CD4-positive, alpha-beta T cell treated with Interleukin-10 for 1 hour (primary cell): Measurements from ENCODE around the gene PDZD7.

Source experiments
- DNase-seq: peaks from one replicate; pipeline ENCODE4 v3.0.0-alpha.2; 2020

The PDZD7 gene

DNA sequence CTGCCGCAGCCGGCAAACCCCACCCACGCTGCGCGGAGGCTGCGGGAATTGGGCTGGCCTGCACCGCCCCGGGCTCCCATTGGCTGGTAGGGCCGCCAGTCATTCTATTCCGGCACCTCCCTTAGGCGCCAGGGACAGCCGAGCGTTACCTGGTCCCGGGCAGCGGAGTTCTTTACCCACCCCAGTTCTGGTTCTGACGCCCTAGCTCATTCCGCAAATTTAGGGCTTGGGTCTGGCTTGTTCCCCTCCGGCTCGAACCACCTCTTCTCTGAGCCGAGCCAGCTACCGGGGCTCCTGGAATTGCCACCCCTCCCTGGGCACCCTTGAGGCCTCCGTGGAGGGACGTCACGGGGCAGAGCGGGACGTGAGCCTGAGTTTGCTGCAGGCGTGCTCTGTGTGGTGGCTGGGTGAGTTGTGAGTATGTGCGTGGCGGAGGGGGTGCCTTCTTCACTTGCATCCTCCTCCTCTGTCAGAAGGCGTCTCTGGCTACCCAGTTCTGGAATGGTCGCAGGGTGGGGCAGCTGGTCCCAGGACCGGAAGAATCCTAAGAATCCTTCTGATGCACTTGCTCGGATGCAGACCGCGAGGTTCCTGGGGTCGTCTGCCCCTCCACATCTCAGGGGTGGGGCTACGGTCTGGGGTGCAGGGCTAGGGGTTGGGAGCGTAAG, at the start of gene PDZD7, which contains the start of gene SFXN3:
PDZD7 (minus strand) TSS at position 2 of the 668 bp plus-strand sequence. CDS start 910 bp downstream, outside the sequence.
SFXN3 (plus strand) TSS at position 107 of the 668 bp plus-strand sequence. CDS start 3,461 bp downstream, outside the sequence.
- peak; percentile 96 for DNase-seq

DNA sequence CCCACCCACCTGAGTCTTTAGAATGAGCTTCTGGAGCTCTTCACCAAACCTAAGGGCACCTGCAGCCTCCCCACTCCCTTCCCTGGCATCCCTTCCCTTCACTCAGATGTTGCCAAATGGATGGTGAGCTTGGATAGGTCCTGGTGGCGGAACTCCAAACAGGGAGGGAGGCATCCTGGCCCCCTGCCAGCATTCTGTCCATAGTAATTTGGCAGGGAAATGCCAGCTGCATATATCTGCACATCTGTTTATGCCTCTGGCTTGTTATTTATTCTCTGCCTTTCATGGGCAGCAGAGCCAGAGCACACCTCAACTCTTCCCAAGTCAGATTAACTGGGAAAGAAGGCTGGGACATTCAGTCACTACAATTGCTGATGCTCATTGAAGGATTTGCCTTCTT, 48.9 kb upstream of the PDZD7 start:
- DNase-seq, result no peak

DNA sequence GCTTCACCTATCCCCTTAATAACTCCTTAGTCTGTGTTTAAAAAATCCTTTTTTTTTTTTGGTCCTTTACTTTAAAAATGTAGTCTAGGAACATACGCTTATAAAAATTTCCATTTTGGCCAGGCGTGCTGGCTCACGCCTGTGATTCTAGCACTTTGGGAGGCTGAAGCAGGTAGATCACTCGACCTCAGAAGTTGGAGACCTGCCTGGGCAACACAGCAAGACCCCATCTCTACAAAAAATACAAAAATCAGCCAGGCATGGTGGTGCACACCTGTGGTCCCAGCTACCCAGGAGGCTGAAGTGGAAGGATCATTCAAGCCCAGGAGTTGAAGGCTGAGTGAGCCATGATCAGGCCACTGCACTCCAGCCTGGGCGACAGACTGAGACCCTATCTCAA, 45.7 kb upstream of the PDZD7 start:
- DNase-seq, result no peak

DNA sequence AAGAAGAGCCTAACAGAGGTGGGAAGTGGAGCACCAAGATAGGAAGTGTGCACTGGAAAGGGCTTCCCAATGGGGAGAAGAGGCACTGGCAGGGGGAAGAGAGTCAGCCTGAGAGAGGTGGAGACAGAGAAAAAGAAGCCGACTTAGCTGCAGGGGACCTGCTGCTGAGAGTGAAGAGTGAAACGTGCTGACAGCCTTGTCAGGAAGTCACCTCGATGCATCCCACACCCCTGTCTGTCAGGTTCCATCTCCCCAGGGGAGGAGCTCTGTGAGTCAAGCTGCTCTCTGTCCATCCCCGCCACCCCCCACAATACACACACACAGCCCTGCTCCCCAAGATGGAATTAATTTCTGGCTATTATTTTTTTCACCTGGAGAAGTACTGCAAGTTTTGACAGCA, 44.8 kb upstream of the PDZD7 start:
- DNase-seq, result no peak

DNA sequence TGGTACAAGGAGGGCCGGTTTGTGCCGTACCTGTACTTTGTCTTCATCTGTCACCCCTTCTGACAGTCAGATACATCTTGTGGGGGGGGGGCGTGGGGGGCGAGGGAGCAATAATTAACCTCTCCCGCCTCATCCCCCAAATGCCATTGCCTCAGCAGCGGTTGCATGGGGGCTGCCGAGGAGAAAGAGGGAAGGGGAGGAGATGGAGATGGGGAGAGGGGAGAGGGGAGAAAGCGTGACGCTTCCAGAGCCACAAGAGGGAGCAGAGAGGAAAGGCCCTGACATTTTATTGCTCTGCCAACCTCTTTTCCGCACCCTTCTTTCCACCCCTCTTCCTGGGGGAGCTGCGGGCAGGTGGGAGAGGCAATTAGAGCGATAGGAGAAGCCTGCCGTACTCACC, 42.7 kb upstream of the PDZD7 start:
- no peak for DNase-seq

DNA sequence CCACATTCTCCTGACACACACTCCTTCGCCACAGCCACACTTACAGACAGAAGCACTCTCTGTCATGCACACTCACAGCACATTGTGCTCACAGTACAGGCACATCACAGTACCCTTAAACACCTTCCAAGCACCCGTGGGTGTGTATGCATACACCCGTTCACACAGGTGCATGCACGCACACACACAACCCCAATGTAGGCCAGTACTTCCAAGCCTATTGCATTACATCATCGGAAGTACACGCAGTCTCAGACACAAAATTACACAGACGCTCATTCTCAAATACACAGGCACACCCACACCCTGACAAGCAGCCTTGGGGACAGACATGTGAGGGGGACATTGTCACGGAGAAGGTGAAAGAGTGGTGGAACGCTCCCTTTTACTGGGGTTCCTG, 42.0 kb upstream of the PDZD7 start:
- no peak for DNase-seq

DNA sequence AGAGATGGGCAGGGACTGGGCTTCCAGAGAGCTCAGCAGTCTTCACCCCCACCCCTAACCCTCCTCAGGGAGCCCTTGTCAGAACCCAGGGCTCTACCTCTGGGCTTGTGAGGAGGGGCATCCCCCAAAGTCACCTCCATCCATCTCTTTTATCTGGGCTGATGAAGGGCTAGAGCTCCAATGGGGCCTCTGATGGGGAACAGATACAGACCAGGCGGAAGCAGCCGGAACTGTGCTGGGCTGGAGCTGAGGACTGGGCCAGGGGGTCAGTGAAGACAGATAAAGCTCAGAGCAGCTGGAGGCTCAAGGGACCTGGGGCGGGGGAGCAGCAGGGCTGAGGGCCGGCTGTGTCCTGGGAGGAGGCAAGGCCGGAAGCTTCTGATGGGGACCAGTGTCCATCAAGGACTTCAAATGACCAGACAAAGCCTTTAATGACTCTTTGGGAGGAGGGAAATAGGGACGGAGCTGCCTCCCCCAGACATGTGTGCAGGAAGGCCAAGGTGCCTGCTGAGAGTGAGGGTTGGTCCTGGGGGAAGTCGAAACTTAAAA, 41.0 kb upstream of the PDZD7 start:
- no peak for DNase-seq

DNA sequence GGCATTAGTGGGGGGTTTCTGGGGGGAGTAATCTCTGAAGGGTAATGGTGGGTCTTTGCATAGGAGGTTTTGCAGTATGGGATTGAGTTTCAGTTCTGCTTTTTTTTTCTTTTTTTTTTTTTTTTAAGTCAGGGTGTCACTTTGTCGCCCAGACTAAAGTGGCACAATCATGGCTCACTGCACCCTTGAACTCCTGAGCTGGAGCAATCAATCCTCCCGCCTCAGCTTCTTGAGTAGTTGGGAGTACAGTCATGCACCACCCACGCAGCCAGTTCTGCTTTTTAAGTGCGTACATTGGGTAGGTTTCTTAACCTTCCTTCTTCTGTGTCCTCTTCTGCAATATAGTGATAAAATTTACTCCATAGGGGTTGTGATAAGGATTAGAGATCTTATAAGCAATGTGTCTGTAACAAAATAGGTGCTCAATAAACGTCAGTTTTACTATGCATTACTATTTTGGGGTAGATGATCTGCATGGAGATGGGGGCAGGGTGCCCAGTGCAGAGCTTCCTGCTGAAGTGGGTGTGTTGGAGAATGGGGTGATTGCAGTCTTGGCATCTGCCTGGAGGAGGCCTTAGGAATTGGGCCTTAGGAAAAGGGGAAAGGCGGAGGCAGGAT, 40.4 kb upstream of the PDZD7 start:
- no peak for DNase-seq

DNA sequence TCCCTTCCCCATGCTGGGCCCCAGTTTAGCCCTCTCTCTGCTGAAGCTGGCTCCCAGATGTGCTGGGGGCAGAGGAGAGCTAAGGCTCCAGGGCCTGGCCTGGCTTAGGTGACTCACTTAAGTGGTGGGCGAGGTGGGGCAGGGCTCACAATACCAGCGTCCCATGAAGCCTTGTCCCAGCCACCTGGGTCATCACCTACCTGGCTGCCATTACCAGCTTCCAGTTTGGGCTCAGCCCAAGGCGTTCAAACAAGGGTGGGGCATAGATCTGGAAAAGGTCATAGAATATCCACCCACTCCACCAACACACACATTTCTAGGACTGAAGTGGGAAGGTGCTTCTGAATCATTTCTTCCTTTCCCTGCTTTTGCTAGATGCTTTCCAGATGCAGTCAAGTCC, 39.2 kb upstream of the PDZD7 start:
- no peak for DNase-seq

DNA sequence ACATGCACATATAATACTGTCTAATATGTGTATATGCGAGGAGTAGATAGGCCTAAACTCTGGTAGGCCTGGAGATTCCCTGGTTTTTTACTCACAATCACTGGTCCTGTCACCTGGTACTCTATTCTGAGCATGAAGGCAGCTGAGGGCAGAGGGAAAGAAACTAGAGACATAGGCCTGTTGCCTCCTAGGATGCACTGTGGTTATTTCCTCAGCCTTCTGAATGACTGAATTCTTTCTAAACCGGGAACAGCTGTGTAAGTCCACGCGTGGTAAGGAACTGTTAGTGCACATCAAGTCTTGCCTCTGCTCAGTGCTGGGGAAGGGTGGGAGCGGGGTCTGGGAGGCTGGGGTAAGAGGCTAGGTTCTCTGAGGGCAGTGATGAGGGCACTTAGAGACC, 38.5 kb upstream of the PDZD7 start:
- no peak for DNase-seq

DNA sequence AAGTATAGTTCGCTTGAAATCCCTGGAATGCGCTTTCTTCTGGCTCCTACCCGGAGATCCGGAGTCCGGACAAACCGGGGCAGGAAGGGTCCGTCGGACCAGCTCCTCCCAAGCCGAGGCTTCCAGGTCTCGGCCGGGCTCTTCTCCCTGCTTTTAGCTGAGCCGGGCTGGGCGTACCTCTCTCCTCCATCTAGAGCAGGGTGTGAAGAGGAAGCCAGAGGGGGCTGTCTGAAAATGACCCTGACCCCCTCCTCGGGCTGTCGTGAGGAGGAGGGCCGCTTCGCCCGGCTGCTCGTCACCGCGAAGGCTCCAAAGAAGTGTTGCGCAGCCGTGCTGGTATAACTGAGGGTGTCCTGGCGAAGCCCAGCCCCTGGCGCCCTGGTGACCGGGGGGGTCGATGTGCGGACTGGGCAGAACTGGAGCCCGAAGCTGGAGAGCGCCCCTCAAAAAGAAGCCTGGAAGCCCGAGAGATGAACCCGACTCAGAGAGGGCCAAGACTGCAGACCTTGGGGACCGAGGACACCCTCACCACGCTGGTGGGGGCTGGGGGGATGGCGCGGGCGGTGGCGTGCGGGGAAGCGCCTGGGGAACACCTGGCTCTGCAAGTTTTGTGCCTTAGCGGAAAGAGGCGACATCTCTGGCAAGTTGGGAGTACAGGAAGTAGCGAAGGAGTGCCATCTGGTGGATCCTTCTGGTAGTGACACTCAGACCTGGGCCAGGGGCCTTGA, 36.6 kb upstream of the PDZD7 start:
- DNase-seq, result peak; percentile 83

DNA sequence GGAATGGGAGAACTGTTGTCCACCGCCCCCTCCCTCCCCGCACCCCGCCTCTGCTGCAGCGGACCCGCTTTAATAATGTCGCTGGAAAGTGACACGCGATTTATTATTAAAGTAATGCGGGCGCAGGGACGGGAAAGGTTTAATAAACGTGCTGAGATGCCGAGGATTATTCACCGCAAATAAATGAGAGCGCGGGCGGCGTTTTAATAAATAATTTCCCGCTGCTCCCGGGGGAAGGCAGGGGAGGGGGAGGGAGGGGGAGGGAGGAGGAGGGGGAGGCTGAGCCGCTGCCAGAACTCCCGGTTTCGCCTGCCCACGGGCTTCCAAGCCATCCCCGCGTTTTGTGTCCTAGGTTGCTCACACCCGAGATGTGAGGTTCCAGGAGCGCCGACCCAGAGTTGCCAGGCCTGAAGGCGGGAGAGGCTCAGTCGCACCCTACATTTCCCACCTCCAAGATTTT, 36.0 kb upstream of the PDZD7 start:
- no peak for DNase-seq

DNA sequence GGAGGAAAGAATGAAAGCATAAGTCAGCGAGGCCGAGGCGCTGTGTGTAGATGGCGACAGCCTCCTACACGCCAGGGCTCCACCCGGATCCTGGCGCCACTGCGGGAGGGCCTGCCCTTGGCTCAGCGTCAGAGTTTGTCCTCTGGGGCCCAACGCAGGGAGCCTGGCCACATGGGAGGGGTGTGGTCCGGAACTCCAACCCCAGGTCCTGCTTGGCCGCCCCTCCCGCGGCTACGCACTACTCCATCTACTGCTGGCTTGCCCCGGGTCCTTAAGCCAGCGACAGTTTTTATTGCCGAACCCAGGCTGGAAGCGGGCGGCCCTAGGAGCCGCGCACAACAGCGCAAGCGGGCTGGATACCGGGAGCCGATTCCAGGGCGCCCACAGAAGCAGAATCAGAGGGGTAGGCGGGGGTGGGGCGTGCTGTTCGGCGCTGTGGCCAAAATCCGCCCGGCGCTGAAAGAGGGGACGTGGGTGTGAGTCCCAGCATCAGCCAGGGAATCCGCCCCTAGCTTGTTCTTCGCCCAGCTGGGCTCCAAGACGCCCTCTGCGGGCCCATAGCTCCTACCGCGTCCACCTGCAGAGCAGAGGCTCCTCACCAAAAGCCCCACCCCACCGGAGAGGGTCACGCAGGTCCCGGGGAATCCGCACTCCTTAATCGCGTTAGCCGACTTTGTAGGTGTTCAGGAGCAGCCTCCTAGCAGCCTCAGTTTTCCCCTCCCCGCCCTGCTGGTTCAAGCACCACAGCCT, 35.4 kb upstream of the PDZD7 start:
- DNase-seq, result peak; percentile 56

DNA sequence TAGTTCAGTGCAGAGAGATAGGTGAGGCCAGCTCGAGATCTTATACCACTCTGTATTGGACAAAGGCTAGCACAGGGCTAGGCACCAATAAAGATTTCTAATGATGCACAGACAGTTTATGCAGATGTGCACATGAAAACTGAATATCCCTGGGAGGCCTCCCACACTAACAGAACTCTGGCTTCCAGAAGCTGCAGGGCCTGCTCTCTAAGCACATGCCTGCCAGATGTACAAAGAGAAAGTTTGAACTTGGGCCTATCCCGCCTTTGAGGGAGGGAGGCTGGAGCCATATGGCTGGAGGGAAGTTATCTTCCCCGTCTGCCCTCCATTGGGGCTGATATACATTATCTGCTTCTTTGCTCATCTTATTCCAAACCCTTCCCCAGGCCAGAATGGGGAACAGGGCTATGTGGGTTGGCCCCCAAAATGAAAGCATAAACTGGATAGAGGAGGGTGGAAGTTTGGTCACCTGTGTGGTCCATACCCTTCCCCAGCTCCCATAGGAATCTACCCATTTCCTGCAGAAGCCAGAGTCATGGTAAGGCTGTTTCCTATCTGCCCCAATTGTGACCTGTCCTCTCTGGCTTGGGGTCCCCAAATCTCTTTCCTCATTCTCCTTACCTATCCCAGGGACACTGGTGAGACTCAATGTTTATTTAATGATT, 34.7 kb upstream of the PDZD7 start:
- no peak for DNase-seq

DNA sequence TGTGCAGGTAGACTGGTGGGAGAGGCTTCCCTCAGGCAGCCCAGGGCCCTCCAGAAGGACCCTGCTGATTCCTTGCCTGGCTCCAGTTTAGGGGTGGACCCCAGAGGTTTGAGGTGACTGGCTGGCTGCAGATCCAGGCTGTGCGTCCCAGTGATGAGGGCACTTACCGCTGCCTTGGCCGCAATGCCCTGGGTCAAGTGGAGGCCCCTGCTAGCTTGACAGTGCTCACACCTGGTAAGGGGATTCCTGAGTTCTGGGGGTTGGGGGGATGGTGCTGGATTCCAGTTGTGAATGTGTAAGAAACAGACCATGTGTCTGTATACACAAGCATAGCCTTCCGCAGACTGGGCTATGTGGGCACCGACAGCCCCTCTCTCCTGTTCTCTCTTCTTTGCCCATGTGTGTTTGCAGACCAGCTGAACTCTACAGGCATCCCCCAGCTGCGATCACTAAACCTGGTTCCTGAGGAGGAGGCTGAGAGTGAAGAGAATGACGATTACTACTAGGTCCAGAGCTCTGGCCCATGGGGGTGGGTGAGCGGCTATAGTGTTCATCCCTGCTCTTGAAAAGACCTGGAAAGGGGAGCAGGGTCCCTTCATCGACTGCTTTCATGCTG, 33.6 kb upstream of the PDZD7 start:
- DNase-seq, result no peak

DNA sequence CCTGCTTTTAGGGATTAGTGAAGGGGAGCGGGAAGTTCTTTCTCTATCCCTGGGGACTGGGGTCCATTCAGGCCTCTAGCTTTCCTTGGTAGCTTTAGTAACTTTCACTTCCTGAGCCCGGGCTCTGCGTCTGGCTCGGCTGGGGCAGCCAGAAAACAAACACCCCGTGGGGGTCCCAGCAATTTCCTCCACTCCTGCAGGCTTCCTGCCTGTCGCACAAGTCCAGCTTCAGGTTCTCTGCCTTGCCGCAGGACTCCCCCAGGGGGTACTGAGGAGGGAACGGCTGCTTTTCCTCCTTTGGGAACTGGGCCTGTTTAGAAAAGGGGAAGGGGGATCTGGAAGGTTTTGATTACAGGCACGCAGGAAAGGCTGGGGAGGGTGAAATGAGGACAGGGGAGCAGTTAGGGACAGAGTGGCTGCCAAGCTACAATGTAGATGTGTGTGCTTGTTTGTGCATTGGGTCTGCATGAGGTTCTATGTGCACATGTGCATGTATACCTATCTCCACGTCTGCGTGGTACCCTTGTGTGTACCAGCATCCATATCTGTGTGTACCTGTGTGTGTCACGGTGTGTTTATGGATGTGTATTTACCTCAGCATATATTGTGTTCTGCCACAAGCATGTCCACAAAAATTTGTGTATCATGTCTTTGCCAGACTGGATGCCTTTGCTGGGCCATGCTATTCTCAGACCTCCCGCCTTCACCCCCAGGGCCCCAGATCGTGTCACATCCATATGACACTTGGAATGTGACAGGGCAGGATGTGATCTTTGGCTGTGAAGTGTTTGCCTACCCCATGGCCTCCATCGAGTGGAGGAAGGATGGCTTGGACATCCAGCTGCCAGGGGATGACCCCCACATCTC, 32.9 kb upstream of the PDZD7 start:
- no peak for DNase-seq

DNA sequence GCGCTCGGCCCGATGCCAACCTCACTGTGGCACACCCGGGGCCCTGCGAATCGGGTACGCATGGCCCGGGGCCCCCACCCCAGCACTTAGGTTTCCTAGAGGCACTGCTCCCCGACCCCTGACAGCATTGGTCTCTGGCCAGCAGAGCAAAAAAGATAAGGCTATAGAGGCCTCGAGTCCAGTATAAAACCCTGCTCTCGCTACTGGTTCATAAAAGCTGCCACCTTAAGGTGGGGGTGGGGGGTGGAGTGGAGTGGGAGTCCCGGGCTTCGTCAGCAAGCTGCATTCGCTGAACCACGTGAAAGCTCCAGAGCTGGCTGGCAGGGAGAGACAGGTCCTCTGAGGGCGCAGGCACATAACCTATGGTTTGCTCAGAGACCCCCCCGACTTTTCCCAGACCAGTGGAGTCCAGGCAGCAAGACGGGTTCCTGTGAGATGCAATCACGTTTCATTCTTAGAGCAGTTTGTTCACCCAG, 32.2 kb upstream of the PDZD7 start:
- DNase-seq, result no peak

DNA sequence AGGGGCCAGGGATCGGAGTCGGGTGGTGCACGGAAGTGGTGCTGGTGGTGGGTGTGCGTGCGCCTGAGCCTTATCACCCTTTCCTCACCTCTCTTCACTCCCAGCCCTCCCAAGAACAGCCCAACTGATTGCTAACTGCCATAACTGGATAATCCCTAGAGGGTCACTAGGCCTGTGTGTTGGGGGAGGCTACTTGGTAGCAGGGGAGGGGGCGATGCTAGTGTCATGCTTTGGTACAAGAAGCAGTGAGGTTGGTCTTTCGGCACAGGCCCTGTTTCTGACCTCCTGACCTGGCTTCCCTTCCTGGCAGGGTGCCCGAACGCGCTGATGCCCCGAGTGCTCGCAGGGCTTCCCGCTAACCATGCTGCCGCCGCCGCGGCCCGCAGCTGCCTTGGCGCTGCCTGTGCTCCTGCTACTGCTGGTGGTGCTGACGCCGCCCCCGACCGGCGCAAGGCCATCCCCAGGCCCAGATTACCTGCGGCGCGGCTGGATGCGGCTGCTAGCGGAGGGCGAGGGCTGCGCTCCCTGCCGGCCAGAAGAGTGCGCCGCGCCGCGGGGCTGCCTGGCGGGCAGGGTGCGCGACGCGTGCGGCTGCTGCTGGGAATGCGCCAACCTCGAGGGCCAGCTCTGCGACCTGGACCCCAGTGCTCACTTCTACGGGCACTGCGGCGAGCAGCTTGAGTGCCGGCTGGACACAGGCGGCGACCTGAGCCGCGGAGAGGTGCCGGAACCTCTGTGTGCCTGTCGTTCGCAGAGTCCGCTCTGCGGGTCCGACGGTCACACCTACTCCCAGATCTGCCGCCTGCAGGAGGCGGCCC, 31.5 kb upstream of the PDZD7 start:
- DNase-seq, result peak; percentile 56

DNA sequence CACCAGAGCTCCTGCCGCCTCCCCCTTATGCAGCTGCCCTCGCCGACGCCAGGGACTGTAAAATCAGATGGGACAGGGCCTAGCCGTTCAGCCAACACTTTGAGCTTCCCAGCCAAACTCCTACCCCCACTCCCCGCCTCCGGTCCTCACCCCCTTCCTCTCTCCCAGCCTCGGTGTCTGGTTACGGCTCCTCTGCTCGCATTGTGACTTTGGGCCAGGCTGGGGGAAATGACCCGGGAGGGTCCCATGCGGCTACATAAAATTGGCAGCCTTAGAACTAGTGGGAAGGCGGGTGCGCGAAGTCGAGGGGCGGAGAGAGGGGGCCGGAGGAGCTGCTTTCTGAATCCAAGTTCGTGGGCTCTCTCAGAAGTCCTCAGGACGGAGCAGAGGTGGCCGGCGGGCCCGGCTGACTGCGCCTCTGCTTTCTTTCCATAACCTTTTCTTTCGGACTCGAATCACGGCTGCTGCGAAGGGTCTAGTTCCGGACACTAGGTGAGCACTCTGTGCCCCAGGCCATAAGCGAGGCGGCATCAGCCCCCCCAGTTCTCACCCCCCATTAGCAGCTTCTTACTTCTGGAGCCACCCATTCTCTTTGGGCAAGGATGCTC, 30.8 kb upstream of the PDZD7 start, which contains the start of gene KAZALD1:
KAZALD1 (plus strand) TSS at position 366 of the 608 bp plus-strand sequence. CDS start 604 bp downstream, outside the sequence.
- DNase-seq, result no peak
